GM18498 (cell line): ENCODE results near the gene SF1.

Experiments used
- ATAC-seq: cut with Tn5 transposase; IDR thresholded peaks from one replicate; pipeline ENCODE4 v1.9.1; 2021; ENCODE audit warnings: mild to moderate bottlenecking, moderate library complexity; ENCODE audit not compliant: unreplicated experiment

The SF1 gene

DNA sequence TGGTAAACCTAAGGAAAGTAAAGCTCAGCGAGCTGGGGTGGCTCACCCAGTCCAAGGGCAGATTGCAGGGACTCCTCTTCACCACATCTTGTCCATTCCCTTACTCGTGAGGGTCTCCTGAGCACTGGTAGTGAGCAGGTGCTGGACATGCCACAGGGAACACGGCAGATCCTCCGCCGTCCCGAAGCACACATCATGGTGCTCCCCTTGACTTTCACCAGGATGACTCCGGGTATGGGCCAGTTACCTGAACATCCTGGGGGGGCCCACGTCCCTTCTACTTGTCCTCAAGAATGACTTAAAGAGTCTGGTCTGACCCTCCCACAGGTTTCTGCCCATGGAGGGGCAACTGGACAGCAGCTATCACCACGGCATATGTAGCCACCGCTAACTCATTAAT lies 8.0 kb upstream of the SF1 start:
- ATAC-seq: no peak

GRCh38 chr11:64784813-64785581 lies 6.7 kb upstream of the SF1 start:
- ATAC-seq: no peak

GRCh38 chr11:64778223-64778472 lies 194 bp downstream of the SF1 start:
- peak; percentile 21 for ATAC-seq

GRCh38 chr11:64777449-64778222 lies 706 bp downstream of the SF1 start:
- peak; percentile 21 for ATAC-seq

GRCh38 chr11:64776875-64777274 lies 1.5 kb downstream of the SF1 start:
- ATAC-seq: no peak

- no peak for ATAC-seq
These were observed 1.9 kb downstream of the SF1 start for GRCh38 chr11:64776425-64776824.

DNA sequence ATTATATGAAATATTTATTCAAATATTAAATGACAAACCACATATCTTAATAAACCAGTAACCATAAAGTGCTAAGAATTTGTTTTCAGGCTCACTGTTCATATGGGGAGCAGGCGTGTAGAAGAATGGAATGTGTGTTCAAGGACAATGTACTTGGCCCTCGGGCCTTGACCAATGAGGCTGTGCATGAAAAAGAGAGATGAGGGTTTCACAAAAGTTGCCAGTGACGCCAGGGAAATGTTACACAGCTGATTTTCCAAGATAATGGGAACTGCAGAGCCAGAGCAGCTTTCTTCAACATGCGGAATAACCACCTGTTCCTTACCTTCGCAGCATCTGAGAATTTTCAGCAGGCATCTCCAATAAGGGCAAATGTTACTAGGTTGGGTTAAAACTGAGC lies 4.2 kb downstream of the SF1 start:
- no peak for ATAC-seq

GRCh38 chr11:64772303-64773018 lies 5.9 kb downstream of the SF1 start:
- peak; percentile 39 for ATAC-seq

- no peak for ATAC-seq
These were observed 6.5 kb downstream of the SF1 start for GRCh38 chr11:64771861-64772260.

DNA sequence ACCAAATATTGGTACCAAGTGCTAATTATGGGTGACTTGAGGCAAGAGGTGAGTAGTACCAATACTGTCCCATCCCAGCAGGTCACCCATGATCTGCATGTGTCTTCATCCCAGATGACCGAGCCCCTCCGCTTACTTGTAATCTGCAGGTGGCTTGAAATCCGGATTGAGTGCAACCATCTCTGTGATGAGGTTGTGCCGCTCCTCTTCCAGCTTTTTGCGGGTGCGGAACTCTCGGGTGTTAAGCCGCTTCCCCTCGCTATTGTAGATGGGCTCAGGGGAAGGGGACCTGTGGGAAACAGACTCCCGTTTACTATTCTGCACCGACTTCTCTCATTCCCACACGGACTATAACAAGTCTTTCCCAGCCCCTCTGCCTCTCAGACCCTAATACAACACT lies 8.2 kb downstream of the SF1 start:
- no peak for ATAC-seq

GRCh38 chr11:64769283-64769682 lies 9.1 kb downstream of the SF1 start:
- ATAC-seq: no peak

DNA sequence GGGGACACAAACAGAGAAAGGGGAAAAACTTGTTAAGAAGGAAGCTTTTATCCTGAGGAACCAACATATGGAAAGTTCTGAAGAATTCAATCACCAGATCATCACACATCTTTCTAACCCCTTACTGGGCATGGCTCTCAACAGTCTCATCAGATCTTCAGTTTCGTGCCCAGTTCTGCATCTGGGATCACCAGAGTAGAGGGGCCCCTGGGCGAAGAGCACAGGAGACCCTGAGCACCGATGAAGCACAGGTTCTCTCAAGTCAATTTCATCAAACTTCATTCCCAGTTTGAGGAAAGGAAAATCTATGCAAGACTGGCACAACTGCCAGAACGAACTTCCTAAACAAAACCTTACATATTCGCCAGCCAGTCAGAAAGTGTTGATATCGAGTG lies 10.0 kb downstream of the SF1 start:
- no peak for ATAC-seq

- ATAC-seq: no peak
These were observed 10.7 kb downstream of the SF1 start for GRCh38 chr11:64767344-64768299.

GRCh38 chr11:64766881-64767280 lies 11.5 kb downstream of the SF1 start:
- ATAC-seq: no peak

- no peak for ATAC-seq
These were observed 12.3 kb downstream of the SF1 start for GRCh38 chr11:64765851-64766665.

- no peak for ATAC-seq
These were observed 13.0 kb downstream of the SF1 start for GRCh38 chr11:64765291-64765850.

DNA sequence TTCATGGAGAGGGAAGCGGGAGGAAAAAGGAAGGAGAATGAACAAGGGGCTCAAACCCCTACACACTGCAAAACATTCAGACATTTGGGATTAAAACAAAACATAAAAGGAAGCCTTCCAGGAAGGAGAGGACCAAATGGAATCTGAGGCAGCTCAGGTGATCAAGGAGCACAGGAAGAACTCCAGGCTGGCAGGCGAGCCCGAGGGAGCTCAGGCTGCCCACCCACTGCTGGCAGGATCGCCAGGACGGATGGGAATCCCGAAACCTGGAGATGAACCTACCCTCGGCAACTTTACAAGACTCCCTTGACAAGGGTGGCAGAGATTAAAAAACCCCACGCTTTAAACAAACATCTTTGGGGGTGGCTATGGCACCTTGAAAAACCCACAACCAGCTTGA lies 13.6 kb downstream of the SF1 start:
- no peak for ATAC-seq

DNA sequence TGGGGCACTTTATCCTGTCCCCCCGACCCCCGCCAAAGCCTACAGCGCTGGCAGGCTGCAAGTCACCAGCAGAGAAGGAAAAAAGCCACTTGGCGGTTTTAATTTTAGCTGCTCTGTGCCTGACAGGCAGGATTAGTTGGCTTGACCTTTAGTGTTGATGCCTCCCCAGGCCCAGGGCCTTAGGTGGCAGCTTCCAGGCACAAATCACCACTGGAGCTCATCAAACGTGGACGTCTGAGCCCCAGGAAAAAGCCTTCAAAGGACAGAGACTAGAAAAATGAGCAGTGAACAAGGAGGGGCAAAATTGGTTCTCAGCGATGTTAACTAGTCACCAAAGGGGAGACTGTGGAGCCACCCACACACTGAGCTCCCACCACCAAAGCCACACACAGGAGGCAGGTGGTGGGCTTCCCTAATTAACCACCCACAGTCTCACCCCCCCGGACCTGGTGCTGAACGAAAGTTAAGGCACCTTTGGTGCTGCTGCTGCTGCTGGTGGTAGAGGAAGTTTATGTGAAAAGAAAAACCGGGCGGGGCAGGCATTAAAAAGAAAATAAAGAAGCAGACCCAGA lies 14.2 kb downstream of the SF1 start:
- ATAC-seq: no peak

GRCh38 chr11:64763526-64764039 lies 14.8 kb downstream of the SF1 start:
- ATAC-seq: no peak
